ENCODE measurements around the gene PPP1R12B. TPM values are rescaled to one million over a fixed set of nuclear protein-coding genes. Genes with fewer than 3 reads are reported as not detected.
"Not testable (repeated sequence)": the region's sequence is repeated elsewhere in the genome, so short reads cannot be mapped to it uniquely, and the experiment has no call there.

Gene PPP1R12B
- polyA plus RNA-seq, 3 donors = 17.4 to 24.0 (median 19.2) TPM

DNA sequence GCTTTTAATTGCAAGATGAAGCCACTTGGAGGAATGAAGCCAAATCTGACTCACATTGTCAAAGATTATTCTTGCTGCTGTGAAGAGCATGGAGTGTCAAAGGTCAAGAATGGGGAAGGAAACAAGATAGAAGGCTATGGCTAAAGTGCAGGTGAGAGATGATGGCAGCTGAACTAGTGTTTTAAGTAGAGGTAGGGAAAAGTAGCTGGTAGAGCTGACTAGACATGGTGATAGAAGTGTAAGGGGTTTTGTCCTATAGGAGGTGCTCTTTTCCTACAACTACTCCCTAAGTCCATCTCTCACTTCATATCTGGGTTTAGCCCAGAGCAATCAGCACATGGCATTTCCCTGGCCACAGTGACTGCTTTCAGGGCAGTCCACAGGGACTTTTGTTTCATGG, 18.6 kb upstream of the PPP1R12B start:
- DNase-seq (ENCODE audit: extremely low read depth in 1 of 11, low read depth in 9 of 11, low spot score in 4 of 11) = no peak

DNA sequence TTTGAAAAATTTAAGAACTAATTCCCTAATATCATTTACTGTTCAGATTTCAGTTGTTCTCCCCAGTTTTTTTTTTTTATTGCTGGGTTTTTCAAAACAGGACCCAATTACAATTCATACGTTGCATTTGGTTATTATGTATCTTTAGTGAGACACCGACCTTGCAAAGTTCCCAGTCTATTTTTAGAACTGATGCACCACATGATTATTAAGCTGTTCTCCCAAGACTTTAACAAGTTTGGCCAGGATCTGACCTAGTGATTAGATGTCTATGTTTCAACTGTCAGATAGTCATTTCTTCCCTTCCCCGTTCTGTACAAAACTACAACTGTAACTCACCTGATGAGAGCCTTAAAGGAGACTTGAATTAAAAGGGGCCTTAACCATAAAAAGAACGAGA, 14.6 kb upstream of the PPP1R12B start:
- no peak for DNase-seq (ENCODE audit: extremely low read depth in 1 of 11, low read depth in 9 of 11, low spot score in 4 of 11)

DNA sequence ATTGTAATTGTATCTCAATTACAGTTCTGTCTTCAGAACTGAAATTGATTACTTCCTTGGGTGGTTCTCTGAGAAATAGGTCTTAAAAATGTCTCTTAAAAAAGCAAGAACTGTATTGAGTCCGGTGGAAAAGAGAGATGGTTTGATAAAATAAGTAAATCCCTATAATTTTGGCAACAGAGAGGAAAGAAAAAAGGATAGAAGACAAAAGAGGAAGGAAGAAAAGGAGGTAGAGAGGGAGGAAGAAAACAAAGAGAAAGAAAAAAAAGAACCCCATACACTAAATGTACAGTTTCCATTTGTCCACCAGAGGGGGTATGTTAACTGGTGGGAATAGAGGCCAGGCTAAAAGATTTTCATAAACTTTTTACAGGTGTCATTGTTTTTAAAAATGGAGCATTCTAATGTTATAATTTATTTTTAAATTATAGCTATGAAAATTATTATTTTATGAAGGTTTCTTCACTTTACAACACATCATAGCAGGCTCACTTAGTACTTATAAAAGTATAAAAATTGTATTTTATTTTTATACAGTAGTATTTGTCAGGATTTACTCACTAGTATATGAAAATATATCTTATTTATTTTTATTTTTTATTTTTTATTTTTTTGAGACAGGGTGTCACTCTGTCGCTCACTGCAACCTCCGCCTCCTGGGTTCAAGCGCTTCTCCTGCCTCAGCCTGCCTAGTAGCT, 4.7 kb upstream of the PPP1R12B start:
- DNase-seq (ENCODE audit: extremely low read depth in 1 of 11, low read depth in 9 of 11, low spot score in 4 of 11) = peak in 6 of 11 donors; percentile 13 to 54 (median 22)

DNA sequence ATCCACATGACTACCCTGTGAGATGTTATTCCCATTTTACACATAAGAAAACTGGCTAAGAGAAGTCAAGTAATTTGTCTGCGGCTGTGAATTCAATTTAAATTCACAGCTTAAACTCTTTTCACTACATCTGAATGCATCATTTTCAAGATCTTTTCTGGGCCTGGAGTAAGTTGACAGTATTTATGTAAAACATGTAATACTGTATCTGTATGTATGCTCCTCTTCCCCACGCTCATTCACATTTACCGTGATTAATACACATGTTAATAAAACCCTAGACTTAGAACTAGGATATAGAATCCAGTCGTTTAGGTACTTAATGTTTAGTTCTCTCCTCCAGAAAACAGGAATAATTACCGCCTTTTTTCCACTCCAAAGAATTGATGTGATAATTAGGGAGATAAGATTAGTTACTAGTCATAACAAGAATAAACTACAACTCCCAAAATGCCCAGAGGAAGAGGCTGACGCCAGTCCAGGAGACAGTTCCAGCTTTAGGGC, 442 bp upstream of the PPP1R12B start:
- DNase-seq (ENCODE audit: extremely low read depth in 1 of 11, low read depth in 9 of 11, low spot score in 4 of 11) = no peak

DNA sequence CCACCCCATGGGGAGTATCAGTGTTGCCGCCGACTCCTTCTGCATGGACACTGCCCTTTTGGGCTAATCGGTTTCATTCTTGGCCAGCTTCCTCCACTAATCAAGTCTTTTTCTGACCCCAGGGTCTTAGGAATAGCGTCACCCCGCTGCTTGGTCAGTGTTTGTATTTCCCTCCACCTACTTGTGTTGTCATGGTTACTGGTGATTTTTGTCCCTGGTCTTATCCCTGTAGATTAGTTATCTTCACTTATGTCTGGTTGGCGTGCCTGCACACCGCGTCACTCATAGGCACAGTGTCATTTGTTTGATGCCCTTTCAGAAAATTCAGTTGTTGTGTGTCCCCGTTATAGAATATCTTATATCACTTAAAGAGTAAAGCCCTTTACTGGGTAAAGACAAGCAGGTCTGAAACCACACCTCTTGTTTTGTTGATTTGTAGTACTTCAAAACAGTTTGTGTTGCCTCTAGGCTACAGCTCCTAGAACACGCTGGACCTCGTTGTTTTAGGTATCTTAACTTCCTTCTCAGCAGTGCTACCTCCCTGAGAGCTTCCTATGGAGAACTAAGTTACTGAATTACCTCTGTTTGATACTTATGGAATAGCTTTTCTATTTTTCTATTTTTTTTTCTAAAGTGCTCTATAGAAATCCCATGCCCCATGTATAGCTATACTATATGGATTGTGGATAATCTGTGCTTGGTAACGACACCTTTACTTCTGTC, 868 bp downstream of the PPP1R12B start:
- DNase-seq (ENCODE audit: extremely low read depth in 1 of 11, low read depth in 9 of 11, low spot score in 4 of 11) = peak in 7 of 11 donors; percentile 17 to 48 (median 35)

DNA sequence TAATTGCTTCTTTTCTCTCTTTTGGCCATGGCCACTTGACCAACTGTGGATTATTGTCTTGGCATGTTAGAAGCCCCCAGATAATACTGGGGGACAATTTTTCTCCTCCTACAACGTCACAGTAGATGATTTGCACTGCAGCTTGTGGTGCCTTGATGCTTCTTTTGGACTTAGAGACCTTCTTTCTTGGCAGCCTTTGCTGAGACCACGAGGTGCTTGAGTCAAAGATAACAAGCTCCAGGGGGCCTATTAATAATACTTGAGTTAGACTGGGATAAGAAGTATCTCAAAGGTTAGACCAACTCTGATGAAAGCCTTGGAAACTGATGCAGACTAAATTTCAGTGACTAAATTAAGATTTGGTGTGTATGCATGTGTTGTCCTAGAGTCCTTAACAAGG, 3.2 kb downstream of the PPP1R12B start:
- no peak for DNase-seq (ENCODE audit: extremely low read depth in 1 of 11, low read depth in 9 of 11, low spot score in 4 of 11)

DNA sequence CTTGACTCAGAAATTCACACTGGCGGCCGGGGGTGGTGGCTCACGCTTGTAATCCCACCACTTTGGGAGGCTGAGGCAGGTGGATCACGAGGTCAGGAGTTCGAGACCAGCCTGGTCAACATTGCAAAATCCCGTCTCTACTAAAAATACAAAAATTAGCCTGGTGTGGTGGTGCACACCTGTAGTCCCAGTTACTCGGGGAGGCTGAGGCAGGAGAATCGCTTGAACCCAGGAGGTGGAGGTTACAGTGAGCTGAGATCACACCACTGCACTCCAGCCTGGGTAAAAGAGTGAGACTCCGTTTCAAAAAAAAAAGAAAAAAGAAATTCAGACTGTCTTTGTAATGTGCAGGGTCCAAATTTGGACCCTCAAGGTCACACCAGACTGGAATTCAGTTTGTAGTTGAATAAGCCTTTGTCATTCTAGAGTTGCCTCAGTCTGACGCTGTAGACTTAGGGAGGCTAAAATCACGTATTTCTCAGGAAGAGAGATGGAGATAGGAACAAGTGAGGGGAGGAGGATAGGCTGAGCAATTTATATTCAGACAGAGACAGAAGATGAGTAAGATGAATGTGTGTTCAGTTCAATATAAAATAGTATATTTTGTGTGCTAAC, 4.2 kb downstream of the PPP1R12B start:
- not testable (repeated sequence) for DNase-seq (ENCODE audit: extremely low read depth in 1 of 11, low read depth in 9 of 11, low spot score in 4 of 11)

DNA sequence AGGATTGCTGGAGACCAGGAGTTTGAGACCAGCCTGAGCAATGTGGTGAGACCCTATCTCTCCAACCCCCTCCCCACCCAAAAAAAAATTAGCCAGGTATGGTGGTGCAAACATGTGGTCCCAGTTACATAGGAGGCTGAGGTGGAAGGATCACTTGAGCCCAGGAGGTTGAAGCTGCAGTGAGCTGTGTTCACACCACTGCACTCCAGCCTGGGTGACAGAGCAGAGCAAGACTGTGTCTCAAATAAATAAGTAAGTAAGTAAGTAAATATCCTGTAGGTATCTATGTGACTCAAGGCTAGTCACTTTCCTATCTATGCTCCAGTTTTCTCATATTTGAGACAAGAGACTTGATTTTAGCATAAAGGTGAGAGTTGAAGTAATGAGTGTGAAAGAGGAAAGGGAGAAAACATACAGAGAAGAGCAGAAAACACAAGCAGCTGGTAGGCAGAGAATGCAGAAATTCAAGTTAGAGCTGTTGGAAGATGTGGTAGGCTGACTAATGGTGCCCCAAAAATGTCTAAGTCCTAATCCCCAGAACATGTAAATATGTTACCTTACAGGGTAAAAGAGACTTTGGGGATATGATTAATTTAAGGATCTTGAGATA, 7.5 kb downstream of the PPP1R12B start:
- DNase-seq (ENCODE audit: extremely low read depth in 1 of 11, low read depth in 9 of 11, low spot score in 4 of 11) = no peak

DNA sequence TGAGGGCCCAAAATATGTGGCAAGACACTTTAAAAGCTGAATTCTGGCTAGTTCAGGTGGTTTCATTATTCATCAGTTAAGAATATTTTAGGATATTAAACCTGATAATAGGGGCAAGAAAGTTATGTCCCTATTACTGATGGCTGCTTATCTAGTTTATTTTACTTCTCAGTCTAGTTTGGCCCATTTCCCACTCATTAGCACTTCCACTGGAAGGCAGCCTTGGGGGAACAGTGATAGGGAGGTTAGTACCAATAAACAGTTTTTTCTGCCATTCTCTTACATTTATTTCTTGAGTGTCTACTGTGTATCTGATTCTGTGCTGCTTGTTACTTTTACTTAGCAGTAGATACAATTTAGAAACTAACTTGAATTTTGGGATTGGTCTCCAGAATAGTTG, 9.0 kb downstream of the PPP1R12B start:
- DNase-seq (ENCODE audit: extremely low read depth in 1 of 11, low read depth in 9 of 11, low spot score in 4 of 11) = no peak

DNA sequence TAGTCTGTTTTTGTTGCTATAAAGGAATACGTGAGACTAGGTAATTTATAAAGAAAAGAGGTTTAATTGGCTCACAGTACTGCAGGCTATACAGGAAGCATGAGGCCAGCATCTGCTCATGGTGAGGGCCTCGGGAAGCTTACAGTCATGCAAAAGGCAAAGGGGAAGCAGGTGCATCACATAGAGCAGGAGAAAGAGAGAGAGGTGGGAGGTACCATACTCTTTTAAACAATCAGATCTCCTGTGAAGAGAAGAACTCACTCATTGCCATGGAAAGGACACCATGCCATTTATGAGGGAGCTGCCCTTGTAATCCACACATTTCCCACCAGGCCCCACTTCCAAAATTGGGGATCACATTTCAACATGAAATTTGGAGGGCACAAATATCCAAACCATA, 12.7 kb downstream of the PPP1R12B start:
- no peak for DNase-seq (ENCODE audit: extremely low read depth in 1 of 11, low read depth in 9 of 11, low spot score in 4 of 11)

DNA sequence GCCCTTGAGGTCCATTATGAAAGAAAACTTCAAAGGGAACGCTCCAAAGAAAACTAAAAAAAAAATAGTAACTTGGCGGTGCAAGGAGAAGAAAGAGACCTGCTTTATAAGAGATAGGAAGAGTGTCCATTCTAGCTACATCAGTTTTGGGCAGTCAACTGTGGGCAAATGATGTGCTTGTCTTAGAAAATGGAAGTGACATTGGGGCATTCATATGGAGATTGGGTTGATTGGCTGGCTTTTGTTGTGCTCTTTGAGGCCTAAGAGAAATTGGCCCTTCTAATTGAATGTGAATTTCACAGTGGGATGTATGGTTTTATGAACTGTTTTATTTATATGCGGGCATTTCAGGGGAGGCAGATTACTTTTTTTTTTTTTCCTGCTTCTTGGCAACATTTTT, 13.2 kb downstream of the PPP1R12B start:
- no peak for DNase-seq (ENCODE audit: extremely low read depth in 1 of 11, low read depth in 9 of 11, low spot score in 4 of 11)

DNA sequence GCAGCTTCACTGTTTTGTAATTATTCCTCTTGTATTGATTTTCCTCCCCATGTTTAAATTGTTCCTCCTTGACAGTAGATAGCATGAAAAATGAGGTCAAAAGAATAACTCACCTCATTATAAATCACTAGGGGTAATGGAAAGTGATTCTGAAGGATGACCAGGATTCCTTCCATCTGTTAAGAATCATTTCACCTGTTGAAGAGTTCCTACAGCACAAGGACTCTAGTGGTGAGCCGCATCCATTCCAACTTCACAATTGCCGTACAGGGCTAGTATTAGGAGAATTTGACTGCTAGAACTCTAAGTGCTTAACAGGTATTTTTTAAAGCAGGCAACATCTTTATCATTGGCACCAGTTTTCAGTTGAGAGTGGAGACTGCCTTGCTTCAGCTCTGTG, 13.7 kb downstream of the PPP1R12B start:
- no peak for DNase-seq (ENCODE audit: extremely low read depth in 1 of 11, low read depth in 9 of 11, low spot score in 4 of 11)

DNA sequence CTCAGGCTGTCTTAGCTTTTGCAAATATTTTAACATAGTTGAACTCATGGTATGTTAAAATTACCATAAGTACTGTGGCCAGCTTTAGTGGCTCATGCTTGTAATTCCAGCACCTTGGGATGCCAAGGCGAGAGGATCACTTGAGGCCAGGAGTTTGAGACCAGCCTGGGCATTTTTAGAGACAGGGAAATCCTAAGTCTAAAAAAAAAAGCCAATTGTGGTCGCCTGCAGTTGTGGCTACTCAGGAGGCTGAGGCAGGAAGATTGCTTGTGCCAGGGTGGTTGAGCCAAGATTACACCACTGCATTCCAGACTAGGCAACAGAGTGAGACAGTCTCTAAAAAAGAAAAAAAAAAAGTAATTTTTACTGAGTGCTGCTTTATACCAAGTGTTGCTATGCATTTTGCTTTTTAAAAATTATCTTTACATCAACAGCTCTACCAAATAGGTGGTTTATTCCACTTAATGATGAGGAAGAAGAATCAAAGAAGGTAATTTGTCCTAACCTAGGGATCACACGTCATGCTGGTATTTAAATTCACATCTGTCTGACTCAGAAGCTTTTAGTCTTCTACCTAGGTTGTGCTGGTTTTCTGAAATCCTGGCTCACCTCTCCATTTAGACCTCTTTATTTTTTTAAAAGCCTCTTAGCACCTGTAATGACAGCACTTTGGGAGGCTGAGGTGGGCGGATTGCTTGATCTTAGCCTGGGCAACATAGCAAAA, 16.8 kb downstream of the PPP1R12B start:
- DNase-seq (ENCODE audit: extremely low read depth in 1 of 11, low read depth in 9 of 11, low spot score in 4 of 11) = no peak

DNA sequence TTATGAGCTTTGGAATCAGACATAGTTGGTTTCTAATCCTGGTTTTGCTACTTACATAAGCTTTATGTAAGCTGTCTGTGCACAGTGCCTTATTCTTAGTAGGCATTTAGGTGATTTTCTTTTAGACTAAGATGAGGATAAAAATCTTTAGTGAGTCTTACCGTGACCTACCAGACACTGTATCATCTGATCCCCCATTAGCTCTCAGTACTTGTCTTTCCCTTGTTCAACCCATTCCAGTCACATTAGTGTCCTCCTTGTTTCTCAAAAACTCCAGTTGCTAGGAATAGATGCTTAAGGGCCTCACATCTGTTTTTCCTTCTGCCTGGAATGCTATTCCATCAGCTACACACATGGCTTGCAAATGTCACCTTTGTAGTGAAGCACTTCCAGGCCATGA, 18.8 kb downstream of the PPP1R12B start:
- no peak for DNase-seq (ENCODE audit: extremely low read depth in 1 of 11, low read depth in 9 of 11, low spot score in 4 of 11)

DNA sequence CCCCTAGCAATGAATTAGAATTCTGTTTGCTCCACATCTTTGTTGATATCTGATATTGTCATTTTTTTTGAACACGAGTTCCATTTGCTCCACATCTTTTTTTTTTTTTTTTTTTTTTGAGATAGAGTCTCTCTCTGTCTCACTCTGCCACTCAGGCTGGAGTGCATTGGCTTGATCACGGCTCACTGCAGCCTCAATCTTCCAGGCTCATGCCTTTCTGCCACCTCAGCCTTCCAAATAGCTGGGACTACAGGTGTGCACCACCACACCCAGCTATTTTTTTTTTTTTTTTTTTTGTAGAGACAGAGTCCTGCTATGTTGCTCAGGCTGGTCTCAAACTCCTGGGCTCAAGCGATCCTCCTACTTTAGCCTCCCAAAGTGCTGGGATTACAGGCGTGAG, 22.4 kb downstream of the PPP1R12B start:
- not testable (repeated sequence) for DNase-seq (ENCODE audit: extremely low read depth in 1 of 11, low read depth in 9 of 11, low spot score in 4 of 11)

DNA sequence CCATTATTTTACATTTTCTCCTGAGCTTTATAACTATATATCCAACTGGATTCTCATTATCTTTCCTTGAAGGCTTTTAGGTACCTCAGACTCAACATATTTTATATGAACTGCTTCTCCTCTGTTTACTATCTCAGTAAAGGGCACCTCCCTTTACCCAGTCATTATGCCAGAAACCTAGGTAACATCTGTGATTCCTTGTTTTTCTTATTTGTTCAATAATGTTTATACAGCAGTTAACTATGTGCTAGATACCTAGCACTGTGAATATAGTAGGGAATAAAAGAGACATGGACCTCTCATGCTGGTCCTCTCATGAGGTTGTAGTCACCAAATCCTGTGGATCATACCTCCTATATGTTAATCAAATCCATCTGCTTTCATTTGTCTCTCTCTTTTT, 25.6 kb downstream of the PPP1R12B start:
- no peak for DNase-seq (ENCODE audit: extremely low read depth in 1 of 11, low read depth in 9 of 11, low spot score in 4 of 11)

DNA sequence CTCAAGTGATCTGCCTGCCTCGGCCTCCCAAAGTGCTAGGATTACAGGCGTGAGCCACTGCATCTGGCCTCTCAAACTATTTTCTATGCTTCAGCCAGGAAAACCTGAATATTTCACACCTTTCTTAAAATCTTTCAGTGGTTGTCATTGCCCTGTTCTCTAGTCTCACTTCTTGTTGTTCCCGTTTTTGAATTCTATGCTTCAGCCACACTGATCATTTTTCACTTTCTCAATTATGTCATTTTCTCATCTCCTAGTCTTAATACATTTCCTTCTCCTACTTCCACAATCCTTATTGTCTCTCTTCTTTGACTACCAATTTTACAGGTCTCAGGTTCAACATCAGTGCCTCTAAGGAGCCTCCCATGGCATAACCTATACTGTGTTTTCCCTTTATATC, 26.7 kb downstream of the PPP1R12B start:
- DNase-seq (ENCODE audit: extremely low read depth in 1 of 11, low read depth in 9 of 11, low spot score in 4 of 11) = not testable (repeated sequence)

DNA sequence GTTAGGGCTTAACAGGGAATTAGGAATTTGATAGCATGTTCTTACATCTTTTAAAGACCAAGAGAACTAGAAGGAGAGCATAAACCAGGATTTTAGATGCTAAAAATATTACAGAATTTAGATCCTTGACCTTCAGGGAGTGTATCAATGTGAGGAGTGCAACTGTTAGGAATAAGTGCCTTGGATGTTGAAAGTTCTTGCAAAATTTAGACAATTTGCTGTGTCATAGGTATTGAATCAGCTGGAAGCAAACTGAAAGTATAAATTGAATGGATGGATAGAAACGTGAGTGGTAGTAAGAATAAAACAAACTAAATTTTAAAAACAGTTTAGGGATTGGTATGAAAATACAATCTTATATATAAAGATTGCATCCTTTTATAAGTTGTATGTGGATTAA, 27.7 kb downstream of the PPP1R12B start:
- DNase-seq (ENCODE audit: extremely low read depth in 1 of 11, low read depth in 9 of 11, low spot score in 4 of 11) = no peak

DNA sequence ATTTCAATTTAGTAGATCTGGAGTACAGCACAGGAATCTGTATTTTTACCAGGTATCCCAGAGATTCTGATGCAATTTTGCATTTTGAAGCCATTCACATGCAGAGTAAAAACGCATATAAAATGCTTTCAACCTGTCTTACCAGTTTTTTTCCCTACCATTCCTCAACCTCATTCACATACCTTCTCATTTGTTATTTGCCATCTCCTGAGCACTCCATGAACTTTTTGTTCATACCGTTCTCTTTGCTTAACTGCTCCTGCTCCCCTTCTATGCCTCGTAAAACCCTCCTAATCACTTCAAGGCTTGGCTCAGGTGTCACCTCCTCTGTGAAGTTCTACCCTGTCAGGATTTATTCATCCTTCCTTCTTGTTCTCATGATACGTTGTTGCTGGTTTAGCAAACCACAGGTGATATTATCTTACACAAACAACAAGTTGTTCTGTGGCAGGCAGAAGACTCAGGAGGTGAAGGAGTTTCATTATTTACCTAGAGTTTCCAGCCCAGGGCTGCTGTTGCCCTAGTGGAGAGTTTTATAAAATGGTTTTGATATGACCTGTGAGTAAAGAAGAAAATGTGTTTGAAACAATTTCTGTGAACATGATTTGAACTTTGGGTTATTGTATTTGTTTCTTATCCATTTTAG, 31.5 kb downstream of the PPP1R12B start:
- peak in 5 of 11 donors; percentile 2 to 7 (median 4) for DNase-seq (ENCODE audit: extremely low read depth in 1 of 11, low read depth in 9 of 11, low spot score in 4 of 11)
